COLO668 (cell line): ENCODE data around the gene TRAF3IP1.
"Not testable (repeated sequence)": the region's sequence is repeated elsewhere in the genome, so short reads cannot be mapped to it uniquely, and the experiment has no call there.

Source experiments
- DNase-seq: peaks from one replicate; lab custom pipeline; 2025; ENCODE audit not compliant: unreplicated experiment; lab: John Stamatoyannopoulos, UW

TRAF3IP1 gene, protein sequence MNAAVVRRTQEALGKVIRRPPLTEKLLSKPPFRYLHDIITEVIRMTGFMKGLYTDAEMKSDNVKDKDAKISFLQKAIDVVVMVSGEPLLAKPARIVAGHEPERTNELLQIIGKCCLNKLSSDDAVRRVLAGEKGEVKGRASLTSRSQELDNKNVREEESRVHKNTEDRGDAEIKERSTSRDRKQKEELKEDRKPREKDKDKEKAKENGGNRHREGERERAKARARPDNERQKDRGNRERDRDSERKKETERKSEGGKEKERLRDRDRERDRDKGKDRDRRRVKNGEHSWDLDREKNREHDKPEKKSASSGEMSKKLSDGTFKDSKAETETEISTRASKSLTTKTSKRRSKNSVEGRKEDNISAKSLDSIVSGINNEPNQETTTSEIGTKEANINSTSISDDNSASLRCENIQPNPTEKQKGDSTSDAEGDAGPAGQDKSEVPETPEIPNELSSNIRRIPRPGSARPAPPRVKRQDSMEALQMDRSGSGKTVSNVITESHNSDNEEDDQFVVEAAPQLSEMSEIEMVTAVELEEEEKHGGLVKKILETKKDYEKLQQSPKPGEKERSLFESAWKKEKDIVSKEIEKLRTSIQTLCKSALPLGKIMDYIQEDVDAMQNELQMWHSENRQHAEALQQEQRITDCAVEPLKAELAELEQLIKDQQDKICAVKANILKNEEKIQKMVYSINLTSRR

GRCh38 chr2:238320246-238320647 is at the start of gene TRAF3IP1:
Gene TRAF3IP1 (plus strand): TSS chr2:238320518. CDS start chr2:238320663, 145 bp downstream.
- peak; percentile 91 for DNase-seq

- DNase-seq = no peak
These were observed 49.7 kb upstream of the TRAF3IP1 start for GRCh38 chr2:238270606-238271005.

DNA sequence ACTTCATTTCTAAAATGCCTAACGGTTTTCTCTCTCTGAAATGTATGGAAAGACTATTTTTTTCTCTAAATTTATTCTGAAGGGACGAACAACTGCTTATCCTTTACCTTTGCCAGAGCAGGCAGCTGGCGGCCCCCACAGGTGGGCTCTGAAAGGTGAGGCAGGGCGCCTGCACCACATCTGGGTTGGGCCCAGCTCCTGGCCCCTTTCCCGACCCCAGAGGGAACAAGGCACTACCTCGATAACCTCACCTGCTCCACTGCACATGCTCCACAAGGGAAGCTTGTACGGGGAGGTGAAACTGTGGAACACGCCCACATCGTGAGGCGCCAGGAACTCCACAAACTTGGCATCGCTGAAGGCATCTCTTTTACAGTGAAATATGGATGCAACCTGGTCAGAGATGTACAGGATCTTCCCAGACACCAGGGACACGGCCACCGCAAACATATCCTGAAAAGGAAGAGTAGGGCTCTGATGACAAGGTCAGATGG is 49.2 kb upstream of the TRAF3IP1 start:
- no peak for DNase-seq

- not testable (repeated sequence) for DNase-seq
These were observed 48.6 kb upstream of the TRAF3IP1 start for GRCh38 chr2:238271686-238272085.

GRCh38 chr2:238272156-238272555 is 48.2 kb upstream of the TRAF3IP1 start:
- DNase-seq = no peak

DNA sequence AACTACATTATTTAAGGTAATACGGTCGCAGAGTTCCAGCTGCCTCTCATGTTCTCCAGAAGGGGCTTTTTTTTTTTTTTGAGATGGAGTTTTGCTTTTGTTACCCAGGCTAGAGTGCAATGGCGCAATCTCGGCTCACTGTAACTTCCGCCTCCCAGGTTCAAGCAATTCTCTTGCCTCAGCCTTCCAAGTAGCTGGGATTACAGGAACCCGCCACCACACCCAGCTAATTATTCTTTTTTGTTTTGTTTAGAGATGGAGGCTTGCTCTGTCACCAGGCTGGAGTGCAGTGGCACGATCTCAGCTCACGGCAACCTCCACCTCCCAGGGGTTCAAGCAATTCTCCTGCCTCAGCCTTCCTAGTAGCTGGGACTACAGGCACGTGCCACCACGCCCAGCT is 46.9 kb upstream of the TRAF3IP1 start:
- not testable (repeated sequence) for DNase-seq

DNA sequence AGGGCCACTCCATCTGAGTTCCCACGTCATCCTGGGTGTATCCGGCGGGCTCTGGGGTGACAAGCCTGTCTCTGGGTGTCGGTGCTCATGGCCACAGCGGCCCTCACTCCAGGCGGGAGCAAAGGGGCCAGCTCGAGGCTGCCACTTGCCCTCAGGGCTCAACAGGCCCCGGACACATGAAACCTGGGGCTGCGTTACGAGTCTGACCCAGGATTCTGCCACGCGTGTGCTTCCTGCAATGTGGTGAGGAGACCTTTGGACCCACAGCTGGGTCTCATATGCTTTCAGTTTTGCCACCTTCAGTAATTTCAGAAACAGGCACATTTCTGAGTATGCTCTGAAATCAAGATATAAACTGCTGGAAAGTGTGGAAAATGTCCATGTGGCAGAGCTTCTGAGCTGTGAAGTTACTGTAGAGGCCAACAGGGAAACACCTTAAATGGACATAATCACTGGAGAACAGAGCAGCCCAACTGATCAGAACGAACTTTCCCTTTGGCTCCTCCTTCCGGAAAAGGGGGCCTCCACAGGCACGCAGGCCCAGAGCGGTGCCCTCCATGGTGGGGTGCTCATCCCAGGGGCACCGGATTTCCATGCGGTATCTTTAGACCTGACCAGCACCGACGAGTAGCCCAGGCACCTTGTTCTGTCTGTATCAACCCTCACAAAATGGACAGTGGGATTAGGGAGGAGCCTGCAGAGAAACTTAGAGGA is 46.0 kb upstream of the TRAF3IP1 start:
- DNase-seq = peak; percentile 40

DNA sequence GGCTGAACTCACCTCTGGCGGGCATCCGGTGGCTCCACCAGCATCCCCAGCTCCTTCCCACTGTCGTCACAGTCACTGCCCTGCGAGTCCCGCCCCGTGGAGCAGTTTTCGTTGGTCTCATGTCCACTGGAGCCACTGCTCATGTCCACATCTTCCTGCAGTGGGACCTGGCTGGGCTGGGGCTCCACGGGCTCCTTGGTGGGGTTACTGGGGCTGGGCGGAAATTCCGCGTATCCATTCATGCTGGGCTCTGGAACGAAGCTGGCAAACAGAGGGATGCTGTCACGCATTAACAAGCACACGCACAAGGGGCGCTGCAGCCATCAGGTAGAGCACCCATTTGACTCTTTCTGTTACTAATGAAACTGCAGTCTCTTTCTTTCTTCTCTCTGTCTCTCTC is 42.6 kb upstream of the TRAF3IP1 start:
- peak; percentile 25 for DNase-seq

DNA sequence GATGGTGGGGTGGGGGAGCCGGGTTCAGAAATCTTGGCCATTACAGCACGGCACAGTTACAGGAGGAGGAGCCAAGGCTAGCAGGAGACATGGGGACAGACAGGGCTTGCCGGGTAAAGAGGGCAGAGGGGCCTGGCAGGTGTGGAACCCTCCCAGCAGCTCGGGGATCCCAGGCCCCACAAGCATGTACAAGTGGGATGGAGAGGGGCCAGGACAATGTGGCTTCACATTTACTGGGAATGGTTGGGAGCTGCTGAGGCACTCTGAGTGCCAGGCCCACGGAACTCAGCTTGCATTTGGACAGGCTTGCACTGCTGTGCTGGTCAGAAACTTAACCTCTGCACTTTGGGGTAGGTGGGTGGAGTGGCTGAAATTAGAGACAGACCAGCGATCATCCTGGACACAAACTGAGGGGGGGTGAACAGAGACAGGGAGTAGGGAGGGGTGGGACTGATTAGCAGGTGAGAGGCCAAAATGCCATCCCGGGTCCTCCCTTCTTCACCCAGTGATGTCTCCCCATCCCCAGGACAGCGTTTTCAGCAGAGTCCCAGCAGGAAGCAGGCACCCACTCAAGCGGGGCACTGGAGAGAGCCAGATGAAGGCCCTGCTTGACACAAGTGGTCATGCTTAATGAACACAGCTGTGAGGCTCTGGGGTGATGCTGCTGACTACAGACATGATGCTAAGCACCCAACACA is 41.5 kb upstream of the TRAF3IP1 start:
- peak; percentile 29 for DNase-seq

DNA sequence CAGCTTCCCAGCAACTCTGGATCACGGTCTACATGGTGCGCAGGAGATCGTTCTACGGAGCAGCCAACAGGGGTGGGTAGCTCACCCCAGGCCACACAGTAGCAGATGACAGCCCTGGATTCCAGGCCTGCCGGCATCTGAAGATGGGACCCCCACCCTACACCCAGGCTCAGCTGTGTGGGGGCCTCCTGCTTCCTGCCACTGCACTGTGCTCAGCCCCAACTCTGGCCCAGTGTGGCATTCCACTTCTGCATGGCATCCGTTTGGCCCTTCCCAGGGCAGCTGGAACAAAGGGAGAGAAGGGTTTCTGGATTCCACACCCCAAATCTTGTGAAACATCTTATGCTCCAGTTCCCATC is 41.0 kb upstream of the TRAF3IP1 start:
- DNase-seq = no peak

GRCh38 chr2:238280083-238280825 is 40.1 kb upstream of the TRAF3IP1 start:
- no peak for DNase-seq

DNA sequence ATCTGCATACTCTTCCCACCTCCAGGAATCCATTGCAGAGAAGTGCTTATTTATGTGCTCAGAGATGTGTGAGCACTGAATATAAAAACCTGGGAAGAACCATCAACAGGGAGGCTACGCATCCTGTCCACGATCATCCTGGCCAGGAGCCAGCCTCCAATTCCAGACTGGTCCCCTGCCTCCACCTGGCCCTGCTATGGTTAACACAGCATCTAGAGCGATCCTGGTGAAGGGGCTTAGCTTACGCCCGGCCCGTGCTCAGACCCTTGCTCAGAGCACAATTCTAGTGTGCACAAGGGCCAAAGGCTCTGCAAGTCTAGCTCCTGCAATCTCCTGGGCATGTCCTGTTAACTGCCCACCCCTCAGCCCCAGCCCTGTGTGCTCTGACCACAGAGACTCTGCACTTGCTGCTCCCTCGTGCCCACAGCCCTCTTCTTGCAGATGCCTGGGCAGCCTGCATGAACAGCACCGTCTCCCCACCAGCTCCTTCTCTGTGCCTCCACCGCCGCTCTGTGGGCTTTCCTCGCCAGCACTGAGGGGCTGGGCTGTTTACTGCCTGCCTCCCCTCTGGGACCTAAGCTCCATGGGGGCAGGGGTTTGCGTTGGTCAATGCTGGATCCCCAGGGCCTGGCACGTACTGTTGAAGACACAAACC is 38.4 kb upstream of the TRAF3IP1 start:
- DNase-seq = no peak

GRCh38 chr2:238282861-238283738 is 37.2 kb upstream of the TRAF3IP1 start:
- DNase-seq = no peak

DNA sequence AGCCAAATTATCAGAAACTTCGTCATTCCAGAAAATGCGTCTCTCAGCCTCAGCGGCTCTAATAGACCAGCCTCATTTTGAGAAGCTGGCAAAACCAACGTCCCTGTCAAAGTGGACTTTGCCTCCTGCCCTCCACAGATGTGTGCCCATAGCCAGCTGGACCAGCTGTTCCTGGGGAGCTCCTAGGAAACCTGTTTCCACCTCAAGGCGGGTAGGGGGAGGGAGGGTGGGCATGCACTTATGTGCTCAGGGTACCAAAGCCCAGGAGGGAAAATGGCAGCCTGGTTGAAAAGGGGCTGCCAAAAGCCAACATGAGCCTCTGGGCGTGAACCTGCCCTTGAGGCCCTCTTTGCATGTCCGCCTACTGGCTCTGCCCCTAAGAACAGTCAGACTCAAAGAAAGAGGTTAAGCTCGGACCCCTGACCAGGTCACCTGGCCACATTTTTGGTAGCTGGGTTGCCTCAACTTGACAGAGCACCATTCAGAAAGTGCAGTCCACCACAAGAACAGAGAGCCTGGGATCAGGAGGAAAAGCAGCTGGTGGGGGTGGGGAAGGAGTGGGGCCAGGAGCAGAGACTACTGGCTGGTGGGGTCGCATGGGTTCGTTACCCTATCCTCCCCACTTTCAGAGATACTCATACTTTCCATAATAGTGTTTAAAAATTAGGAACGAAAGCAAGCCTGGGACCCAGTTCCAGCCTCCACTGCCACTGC is 35.4 kb upstream of the TRAF3IP1 start:
- DNase-seq = peak; percentile 30

GRCh38 chr2:238285653-238286082 is 34.6 kb upstream of the TRAF3IP1 start:
- peak; percentile 88 for DNase-seq

DNA sequence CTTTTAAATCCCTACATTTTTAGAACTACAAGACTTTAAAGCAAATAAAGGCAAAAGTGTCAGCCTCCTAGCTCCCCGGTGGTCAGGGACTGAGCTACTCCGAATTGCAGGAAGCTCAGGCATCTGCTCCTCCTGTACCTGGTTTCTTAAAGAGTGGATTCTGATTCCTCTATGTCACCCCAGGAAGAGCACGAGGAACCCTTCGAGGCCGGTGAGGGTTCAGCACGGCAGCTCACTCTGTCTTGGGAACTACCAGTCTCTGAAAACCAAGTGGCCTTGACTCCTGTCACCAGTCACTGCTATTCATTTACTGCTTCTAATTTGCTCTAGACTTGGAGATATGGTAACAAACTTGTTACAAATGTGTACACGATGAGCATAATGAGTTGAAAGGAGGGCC is 34.2 kb upstream of the TRAF3IP1 start:
- no peak for DNase-seq

DNA sequence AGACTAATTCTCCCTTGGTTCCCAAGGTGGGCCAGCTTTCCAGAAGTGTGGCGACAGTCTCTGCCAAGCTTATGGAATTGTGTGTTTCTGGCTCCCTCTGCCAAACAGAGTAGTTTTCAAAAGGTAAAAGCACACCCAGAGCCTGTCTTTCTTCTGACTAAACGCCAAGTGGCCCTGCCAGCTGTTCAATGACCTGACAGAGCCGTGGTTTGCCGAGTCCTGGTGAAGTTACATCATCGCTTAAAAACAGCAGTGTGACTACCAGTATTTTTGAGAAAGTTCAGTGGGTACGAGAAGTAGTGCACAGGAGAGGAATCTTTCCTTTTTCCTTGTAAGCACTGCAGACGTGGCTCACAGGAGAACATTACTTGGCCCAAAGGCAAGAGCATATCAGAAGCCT is 33.8 kb upstream of the TRAF3IP1 start:
- peak; percentile 54 for DNase-seq
